Measurements from ENCODE around the gene ZNF316. TPM values are rescaled to one million over a fixed set of nuclear protein-coding genes. Genes with fewer than 3 reads are reported as not detected.

The ZNF316 gene
- total and polyA plus RNA-seq, 2 donors (not counting 1 experiment from before 2014, with no cell fraction given) = 5.1 to 13.0 TPM

- H2AFZ ChIP-seq (ENCODE audit: low read length) = no peak overlapping the region
- H4K20me1 ChIP-seq (ENCODE audit: control insufficient read depth, extremely low read depth, insufficient read depth, low read length) = no peaks in the 10 kb centered on the region
- H3K9ac ChIP-seq (ENCODE audit: insufficient read depth, low read length) = no peak overlapping the region
- no peak for DNase-seq (ENCODE audit: low read depth in 2 of 2)
- H3K36me3 ChIP-seq (ENCODE audit: control insufficient read depth, insufficient read depth, low read length) = no peaks in the 10 kb centered on the region
- no peak for TF ChIP-seq EZH2 (IDR thresholded peaks at IDR 0.05; ENCODE audit: low read length, missing control alignments)
- TF ChIP-seq, protein P1, sequence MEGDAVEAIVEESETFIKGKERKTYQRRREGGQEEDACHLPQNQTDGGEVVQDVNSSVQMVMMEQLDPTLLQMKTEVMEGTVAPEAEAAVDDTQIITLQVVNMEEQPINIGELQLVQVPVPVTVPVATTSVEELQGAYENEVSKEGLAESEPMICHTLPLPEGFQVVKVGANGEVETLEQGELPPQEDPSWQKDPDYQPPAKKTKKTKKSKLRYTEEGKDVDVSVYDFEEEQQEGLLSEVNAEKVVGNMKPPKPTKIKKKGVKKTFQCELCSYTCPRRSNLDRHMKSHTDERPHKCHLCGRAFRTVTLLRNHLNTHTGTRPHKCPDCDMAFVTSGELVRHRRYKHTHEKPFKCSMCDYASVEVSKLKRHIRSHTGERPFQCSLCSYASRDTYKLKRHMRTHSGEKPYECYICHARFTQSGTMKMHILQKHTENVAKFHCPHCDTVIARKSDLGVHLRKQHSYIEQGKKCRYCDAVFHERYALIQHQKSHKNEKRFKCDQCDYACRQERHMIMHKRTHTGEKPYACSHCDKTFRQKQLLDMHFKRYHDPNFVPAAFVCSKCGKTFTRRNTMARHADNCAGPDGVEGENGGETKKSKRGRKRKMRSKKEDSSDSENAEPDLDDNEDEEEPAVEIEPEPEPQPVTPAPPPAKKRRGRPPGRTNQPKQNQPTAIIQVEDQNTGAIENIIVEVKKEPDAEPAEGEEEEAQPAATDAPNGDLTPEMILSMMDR (conservative IDR thresholded peaks at IDR 0.05 in 1 of 2, IDR thresholded peaks at IDR 0.05 in 1 of 2; ENCODE audit: low read depth in 1 of 2, low read length in 2 of 2) = no peak
- no peaks in the 10 kb centered on the region for H3K9me3 ChIP-seq (ENCODE audit: control insufficient read depth, insufficient read depth, low read depth, low read length)
- no peak overlapping the region for H3K4me3 ChIP-seq (replicated peaks in 1 of 4; ENCODE audit: control extremely low read depth in 1 of 4, insufficient read depth in 1 of 4, low read depth in 3 of 4, low read length in 4 of 4)
- H3K4me1 ChIP-seq (ENCODE audit: control insufficient read depth, extremely low read depth, insufficient read depth, low read length) = no peaks in the 10 kb centered on the region
- H3K27ac ChIP-seq (ENCODE audit: insufficient read depth, low read length) = no peak overlapping the region
- peaks cover 23% of the 10 kb centered on the region for H3K27me3 ChIP-seq (ENCODE audit: control insufficient read depth, insufficient read depth, low read length)
- H3K79me2 ChIP-seq (ENCODE audit: control insufficient read depth, insufficient read depth, low read length) = no peaks in the 10 kb centered on the region
- H3K4me2 ChIP-seq (ENCODE audit: extremely low read depth, insufficient read depth, low read length) = no peak overlapping the region
These were observed 23.4 kb upstream of the ZNF316 start for GRCh38 chr7:6613706-6614105.

DNA sequence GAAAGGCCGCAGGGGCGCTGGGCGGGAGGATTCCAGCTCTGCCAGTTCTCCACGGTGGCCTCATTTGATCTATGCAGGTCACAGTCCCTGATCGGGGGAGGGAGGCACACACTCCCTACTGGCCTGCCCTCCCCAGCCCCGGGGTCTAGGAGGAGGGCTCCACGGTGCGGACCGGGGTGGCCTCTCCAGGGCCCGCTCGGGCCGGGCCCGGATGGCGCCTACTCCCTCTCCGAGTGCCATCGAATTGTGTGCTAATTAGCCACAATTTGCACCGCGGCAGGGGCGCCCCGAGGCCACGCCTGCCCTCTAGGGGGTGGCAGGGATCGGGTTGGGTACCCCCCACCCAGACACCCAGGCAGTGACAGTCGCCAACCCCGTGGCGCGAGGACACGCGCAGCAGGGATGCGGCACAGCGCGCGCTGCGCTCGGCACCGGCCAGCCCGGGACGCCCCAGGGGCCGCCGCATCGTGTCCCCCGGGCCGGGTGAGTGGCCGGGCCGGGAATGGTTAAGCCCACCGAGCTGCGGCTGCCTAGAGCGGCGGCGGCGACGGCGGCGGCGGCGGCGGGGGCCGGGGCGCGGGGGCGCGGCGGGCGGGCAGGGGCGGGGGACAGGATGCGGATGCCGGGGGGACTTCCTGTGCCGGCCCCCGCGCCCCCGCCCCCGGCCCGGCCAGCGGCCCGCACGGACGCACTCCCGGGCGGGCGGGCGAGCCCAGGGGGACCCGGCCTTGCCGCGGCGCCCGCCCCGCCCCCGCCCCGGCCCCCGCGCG is 22.0 kb upstream of the ZNF316 start, which contains the start of gene ZNF853:
TSS of gene ZNF853 (plus strand) at position 658 of the 770 bp plus-strand sequence. CDS start 565 bp downstream, outside the sequence.
- peak in 1 of 2 donors; percentile 6 for DNase-seq (ENCODE audit: low read depth in 2 of 2)
- H3K4me3 ChIP-seq (replicated peaks in 1 of 4; ENCODE audit: control extremely low read depth in 1 of 4, insufficient read depth in 1 of 4, low read depth in 3 of 4, low read length in 4 of 4) = peak within 1 kb of the TSS in 2 of 4 experiments; percentile 32 to 42
- no peaks in the 10 kb centered on the region for H3K4me1 ChIP-seq (ENCODE audit: control insufficient read depth, extremely low read depth, insufficient read depth, low read length)
- H3K79me2 ChIP-seq (ENCODE audit: control insufficient read depth, insufficient read depth, low read length) = no peaks in the 10 kb centered on the region
- H3K9ac ChIP-seq (ENCODE audit: insufficient read depth, low read length) = no peak within 1 kb of the TSS
- no peaks in the 10 kb centered on the region for H3K9me3 ChIP-seq (ENCODE audit: control insufficient read depth, insufficient read depth, low read depth, low read length)
- H4K20me1 ChIP-seq (ENCODE audit: control insufficient read depth, extremely low read depth, insufficient read depth, low read length) = no peaks in the 10 kb centered on the region
- no peak within 1 kb of the TSS for H3K27ac ChIP-seq (ENCODE audit: insufficient read depth, low read length)
- H3K36me3 ChIP-seq (ENCODE audit: control insufficient read depth, insufficient read depth, low read length) = no peaks in the 10 kb centered on the region
- no peak within 1 kb of the TSS for H2AFZ ChIP-seq (ENCODE audit: low read length)
- peak within 1 kb of the TSS; percentile 54 for H3K4me2 ChIP-seq (ENCODE audit: extremely low read depth, insufficient read depth, low read length)
- TF ChIP-seq, protein P1 (conservative IDR thresholded peaks at IDR 0.05 in 1 of 2, IDR thresholded peaks at IDR 0.05 in 1 of 2; ENCODE audit: low read depth in 1 of 2, low read length in 2 of 2) = no peak
- TF ChIP-seq EZH2 (IDR thresholded peaks at IDR 0.05; ENCODE audit: low read length, missing control alignments) = peak; percentile 97
- H3K27me3 ChIP-seq (ENCODE audit: control insufficient read depth, insufficient read depth, low read length) = peaks cover 23% of the 10 kb centered on the region

- H3K4me2 ChIP-seq (ENCODE audit: extremely low read depth, insufficient read depth, low read length) = peak overlapping the region; percentile 54
- no peaks in the 10 kb centered on the region for H3K4me1 ChIP-seq (ENCODE audit: control insufficient read depth, extremely low read depth, insufficient read depth, low read length)
- DNase-seq (ENCODE audit: low read depth in 2 of 2) = peak in 1 of 2 donors; percentile 13
- peaks cover 23% of the 10 kb centered on the region for H3K27me3 ChIP-seq (ENCODE audit: control insufficient read depth, insufficient read depth, low read length)
- no peak overlapping the region for H3K9ac ChIP-seq (ENCODE audit: insufficient read depth, low read length)
- TF ChIP-seq EZH2 (IDR thresholded peaks at IDR 0.05; ENCODE audit: low read length, missing control alignments) = peak; percentile 92
- TF ChIP-seq, protein P1 (conservative IDR thresholded peaks at IDR 0.05 in 1 of 2, IDR thresholded peaks at IDR 0.05 in 1 of 2; ENCODE audit: low read depth in 1 of 2, low read length in 2 of 2) = no peak
- no peak overlapping the region for H3K27ac ChIP-seq (ENCODE audit: insufficient read depth, low read length)
- H3K4me3 ChIP-seq (replicated peaks in 1 of 4; ENCODE audit: control extremely low read depth in 1 of 4, insufficient read depth in 1 of 4, low read depth in 3 of 4, low read length in 4 of 4) = peak overlapping the region in 2 of 4 experiments; percentile 29 to 42
- H2AFZ ChIP-seq (ENCODE audit: low read length) = no peak overlapping the region
- no peaks in the 10 kb centered on the region for H3K79me2 ChIP-seq (ENCODE audit: control insufficient read depth, insufficient read depth, low read length)
- no peaks in the 10 kb centered on the region for H3K9me3 ChIP-seq (ENCODE audit: control insufficient read depth, insufficient read depth, low read depth, low read length)
- H4K20me1 ChIP-seq (ENCODE audit: control insufficient read depth, extremely low read depth, insufficient read depth, low read length) = no peaks in the 10 kb centered on the region
- no peaks in the 10 kb centered on the region for H3K36me3 ChIP-seq (ENCODE audit: control insufficient read depth, insufficient read depth, low read length)
These were observed 21.2 kb upstream of the ZNF316 start for GRCh38 chr7:6615723-6616555.

All from fibroblast of lung (primary cell).